Stimulated activated naive CD8-positive, alpha-beta T cell treated with anti-CD3 and anti-CD28 coated beads, Interleukin-15, Interleukin-2, amounts not matched to agents 100 ng/mL and 50 ng/mL, for 24 hours (primary cell): ENCODE measurements around the gene TBC1D22A.
"Not testable (repeated sequence)": the region's sequence is repeated elsewhere in the genome, so short reads cannot be mapped to it uniquely, and the experiment has no call there.

ENCODE experiments used
- H3K27ac Mint-ChIP-seq: one replicate; pipeline ENCODE4 v1.8.0; 2021; ENCODE audit warnings: mild to moderate bottlenecking, mixed read lengths
- H3K27me3 Mint-ChIP-seq: one replicate; pipeline ENCODE4 v1.8.0; 2021; ENCODE audit warnings: mixed read lengths
- H3K36me3 Mint-ChIP-seq: one replicate; pipeline ENCODE4 v1.8.0; 2021; ENCODE audit warnings: low read depth, mixed read lengths
- H3K4me1 Mint-ChIP-seq: one replicate; pipeline ENCODE4 v1.8.0; 2021; ENCODE audit warnings: low read depth, mixed read lengths
- H3K4me3 Mint-ChIP-seq: one replicate; pipeline ENCODE4 v1.8.0; 2021; ENCODE audit warnings: mild to moderate bottlenecking, mixed read lengths
- H3K9me3 Mint-ChIP-seq: one replicate; pipeline ENCODE4 v1.8.0; 2021; ENCODE audit warnings: mixed read lengths

TBC1D22A gene

DNA sequence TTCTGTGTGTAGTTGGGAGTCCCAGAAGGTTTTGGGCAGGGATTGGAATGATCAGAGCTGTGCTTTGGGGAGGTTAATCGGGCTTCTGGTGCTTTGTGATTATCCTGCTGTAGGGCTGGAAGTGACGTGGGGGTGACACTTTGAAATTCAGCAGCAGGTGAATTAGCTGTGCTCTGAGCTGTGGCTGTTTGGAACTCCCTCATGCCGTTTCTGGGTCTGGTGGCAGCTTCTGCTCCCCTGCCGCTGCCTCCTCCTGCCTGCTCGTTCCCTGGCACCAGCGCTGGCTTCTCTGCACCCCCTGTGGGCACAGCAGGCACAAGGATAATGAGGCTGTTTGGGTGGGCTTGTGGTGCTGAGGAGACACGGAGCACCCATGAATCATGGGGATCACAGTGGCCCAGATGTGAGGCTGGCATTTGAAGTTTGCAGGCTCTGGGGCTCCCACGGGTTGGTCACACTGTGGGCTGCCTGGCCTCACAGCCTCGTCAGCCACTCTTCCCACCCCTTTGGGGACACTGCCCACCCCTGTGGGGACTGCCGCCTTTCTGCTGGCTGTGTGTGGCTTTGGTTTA, 49.7 kb downstream of the TBC1D22A start:
- Mint-ChIP-seq H3K9me3 (no peaks in the 10 kb centered on the region), H3K4me1 (peaks cover 24% of the 10 kb centered on the region), H3K27ac (no peak overlapping the region), H3K36me3 (peaks cover 40% of the 10 kb centered on the region), H3K4me3 (no peak overlapping the region), H3K27me3 (no peaks in the 10 kb centered on the region)

- Mint-ChIP-seq H3K4me1 (peaks cover 22% of the 10 kb centered on the region), H3K36me3 (peaks cover 40% of the 10 kb centered on the region), H3K4me3 (no peak overlapping the region), H3K27me3 (no peaks in the 10 kb centered on the region), H3K27ac (no peak overlapping the region), H3K9me3 (no peaks in the 10 kb centered on the region)
These were observed 50.3 kb downstream of the TBC1D22A start for GRCh38 chr22:46812788-46813187.

DNA sequence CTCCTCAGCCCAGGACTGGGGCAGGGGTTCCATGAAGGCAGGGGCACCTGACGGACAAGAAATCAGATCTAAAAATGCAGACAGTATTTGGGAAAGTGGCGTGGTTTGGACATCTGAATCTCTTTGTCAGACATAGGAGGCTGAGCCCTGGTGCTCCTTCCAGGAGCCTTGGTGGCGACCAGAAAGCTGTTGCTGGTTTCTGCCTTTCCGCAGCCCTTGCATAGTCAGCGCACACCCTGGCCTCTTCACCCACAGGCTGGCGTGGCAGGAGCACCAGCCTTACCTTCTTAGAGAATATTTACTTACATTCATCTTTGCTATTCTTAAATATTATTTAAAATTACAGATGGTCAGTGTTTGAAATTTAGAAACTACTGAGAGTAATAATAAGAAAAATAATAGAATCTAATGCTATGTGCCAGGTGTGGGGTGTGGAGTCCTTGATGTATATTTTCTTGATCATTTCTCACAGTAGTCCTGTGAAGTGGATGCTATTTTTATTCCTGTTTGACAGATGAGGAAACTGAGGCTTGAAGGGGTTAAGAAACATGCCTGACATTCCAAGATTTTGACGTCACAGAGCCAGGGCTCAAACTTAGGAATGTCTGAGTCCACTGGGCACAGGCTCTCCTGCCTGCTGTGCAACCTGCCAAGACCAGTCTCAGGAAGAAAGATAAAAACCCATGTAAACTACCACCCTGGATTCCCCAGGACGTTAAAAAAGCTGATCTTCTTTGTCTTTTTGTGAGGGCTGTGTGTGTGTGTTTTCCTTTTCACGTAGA, 51.6 kb downstream of the TBC1D22A start:
- Mint-ChIP-seq H3K27me3 (no peaks in the 10 kb centered on the region), H3K36me3 (peaks cover 47% of the 10 kb centered on the region), H3K4me3 (no peak overlapping the region), H3K4me1 (peaks cover 35% of the 10 kb centered on the region), H3K27ac (no peak overlapping the region), H3K9me3 (no peaks in the 10 kb centered on the region)

GRCh38 chr22:46815132-46815531, 52.7 kb downstream of the TBC1D22A start:
- H3K27ac Mint-ChIP-seq: peak overlapping the region; percentile 19
- no peak overlapping the region for H3K4me3 Mint-ChIP-seq
- H3K27me3 Mint-ChIP-seq: no peaks in the 10 kb centered on the region
- H3K4me1 Mint-ChIP-seq: peaks cover 43% of the 10 kb centered on the region
- H3K9me3 Mint-ChIP-seq: no peaks in the 10 kb centered on the region
- peaks cover 51% of the 10 kb centered on the region for H3K36me3 Mint-ChIP-seq

DNA sequence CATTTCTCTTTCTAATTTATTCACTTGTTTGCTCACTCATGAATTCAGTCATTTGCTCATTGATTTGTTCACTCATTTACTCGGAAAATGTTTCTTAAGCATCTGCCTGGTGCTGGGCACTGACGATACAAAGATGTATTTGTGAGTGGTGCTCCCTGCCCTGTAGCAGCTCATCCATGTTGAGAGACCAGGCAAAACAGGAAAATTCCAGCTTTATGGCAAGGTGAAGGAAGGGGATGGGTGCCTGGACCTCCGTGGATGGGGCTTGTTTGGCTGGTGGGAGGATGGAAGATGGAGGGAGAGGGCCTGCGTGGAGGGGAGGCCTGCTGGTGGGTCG, 53.1 kb downstream of the TBC1D22A start:
- peaks cover 46% of the 10 kb centered on the region for H3K4me1 Mint-ChIP-seq
- H3K27ac Mint-ChIP-seq: peak overlapping the region; percentile 19
- no peak overlapping the region for H3K4me3 Mint-ChIP-seq
- H3K27me3 Mint-ChIP-seq: no peaks in the 10 kb centered on the region
- H3K36me3 Mint-ChIP-seq: peaks cover 55% of the 10 kb centered on the region
- no peaks in the 10 kb centered on the region for H3K9me3 Mint-ChIP-seq

DNA sequence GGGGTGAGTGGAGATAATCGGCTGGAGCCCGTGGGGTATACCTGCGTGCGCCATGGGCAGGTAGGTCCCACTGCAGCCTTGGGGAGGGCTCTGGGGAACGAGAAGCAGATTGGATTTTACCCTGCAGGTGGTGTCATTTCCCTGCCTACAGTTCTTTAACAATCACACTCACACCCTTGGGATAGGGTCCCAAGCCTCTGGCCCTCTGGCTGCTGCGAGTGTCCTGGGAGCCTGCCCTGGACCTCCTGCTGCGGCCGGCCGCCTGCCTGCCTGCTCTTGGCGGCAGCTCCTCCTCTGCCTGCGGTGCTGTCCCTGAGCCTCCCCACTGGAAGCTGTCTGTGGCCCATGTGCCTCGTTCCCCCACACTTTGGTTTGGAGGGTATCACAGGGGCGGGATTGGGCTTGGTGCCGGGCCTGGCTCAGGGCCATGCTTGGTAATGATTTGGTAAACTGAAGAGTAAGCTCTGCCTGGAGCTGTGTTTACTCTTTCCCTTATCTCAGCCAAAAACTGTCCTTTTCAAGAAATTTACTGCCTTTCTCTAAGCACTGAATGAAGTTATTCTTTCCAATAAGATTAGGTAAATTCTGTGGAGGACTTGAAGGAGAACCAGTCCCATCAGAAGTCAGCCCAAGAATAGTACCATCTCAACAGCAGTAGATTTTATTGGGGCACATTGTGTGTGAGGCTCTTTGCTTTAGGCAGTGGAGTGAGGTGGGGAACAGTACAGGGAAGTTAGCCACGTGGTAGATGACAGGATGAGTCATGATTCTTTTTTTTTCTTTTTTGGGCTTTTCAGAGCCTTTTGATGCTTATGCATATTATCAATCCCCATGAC, 53.7 kb downstream of the TBC1D22A start:
- Mint-ChIP-seq H3K4me1 (peaks cover 46% of the 10 kb centered on the region), H3K27ac (peak overlapping the region; percentile 33), H3K36me3 (peaks cover 59% of the 10 kb centered on the region), H3K27me3 (no peaks in the 10 kb centered on the region), H3K4me3 (no peak overlapping the region), H3K9me3 (no peaks in the 10 kb centered on the region)

GRCh38 chr22:46817390-46817789, 54.9 kb downstream of the TBC1D22A start:
- Mint-ChIP-seq H3K36me3 (peaks cover 63% of the 10 kb centered on the region), H3K4me1 (peaks cover 54% of the 10 kb centered on the region)
- not testable (repeated sequence) for H3K9me3 Mint-ChIP-seq, H3K27me3 Mint-ChIP-seq, H3K27ac Mint-ChIP-seq, H3K4me3 Mint-ChIP-seq

DNA sequence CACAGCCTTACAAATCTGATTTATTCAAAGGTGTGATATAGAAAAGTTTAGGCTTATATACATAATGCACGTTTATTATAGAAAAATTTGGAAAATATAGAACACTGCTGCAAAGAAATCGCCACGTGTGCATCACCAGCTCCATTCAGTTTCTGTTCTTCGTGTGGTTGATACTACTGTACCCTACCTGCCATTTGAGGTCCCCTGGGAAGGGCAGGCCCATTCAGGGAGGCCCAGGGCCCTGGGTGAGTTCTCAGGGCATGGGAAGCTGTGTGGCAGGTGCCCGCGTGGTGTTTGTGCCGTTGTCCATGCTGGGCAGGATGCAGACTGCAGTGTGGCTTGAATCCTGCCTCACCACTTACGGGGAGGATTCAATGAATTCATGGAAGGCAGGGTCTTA, 60.8 kb downstream of the TBC1D22A start:
- Mint-ChIP-seq H3K27ac (no peak overlapping the region), H3K4me1 (peaks cover 31% of the 10 kb centered on the region), H3K4me3 (no peak overlapping the region), H3K9me3 (no peaks in the 10 kb centered on the region), H3K36me3 (peaks cover 35% of the 10 kb centered on the region), H3K27me3 (no peaks in the 10 kb centered on the region)

- H3K4me1 Mint-ChIP-seq: peaks cover 31% of the 10 kb centered on the region
- peaks cover 35% of the 10 kb centered on the region for H3K36me3 Mint-ChIP-seq
- no peak overlapping the region for H3K4me3 Mint-ChIP-seq
- no peak overlapping the region for H3K27ac Mint-ChIP-seq
- H3K27me3 Mint-ChIP-seq: no peaks in the 10 kb centered on the region
- no peaks in the 10 kb centered on the region for H3K9me3 Mint-ChIP-seq
These were observed 61.2 kb downstream of the TBC1D22A start for GRCh38 chr22:46823654-46824053.

DNA sequence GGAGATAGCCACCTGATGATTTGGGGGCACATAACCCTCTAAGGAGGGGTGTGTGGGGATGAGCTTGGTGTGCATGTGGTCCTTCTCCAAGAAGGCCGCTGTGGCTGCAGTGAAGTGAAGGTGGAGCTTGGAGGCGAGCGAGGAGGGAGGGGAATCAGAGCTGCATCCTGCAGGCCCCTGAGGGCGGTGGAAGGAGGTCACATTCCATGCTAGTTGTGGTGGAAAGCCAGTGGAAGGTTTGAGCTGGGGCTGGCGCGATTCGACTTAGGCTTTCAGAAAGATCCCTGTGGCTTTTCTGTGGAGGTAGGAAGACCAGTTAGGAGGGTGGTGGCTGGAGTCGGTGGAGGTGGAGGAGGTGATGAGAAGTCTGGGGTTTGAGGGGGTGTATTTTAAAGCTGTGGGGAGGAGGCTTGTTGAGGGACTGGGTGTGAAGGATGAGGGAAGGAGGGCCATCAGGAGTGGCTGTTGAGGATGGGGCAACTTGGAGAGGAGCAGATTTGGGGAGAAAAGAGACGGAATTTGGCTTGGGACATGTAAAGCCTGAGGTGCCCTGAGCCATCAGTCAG, 62.0 kb downstream of the TBC1D22A start:
- H3K27ac Mint-ChIP-seq: no peak overlapping the region
- H3K36me3 Mint-ChIP-seq: peaks cover 42% of the 10 kb centered on the region
- H3K9me3 Mint-ChIP-seq: no peaks in the 10 kb centered on the region
- H3K4me3 Mint-ChIP-seq: no peak overlapping the region
- H3K4me1 Mint-ChIP-seq: peaks cover 32% of the 10 kb centered on the region
- no peaks in the 10 kb centered on the region for H3K27me3 Mint-ChIP-seq

DNA sequence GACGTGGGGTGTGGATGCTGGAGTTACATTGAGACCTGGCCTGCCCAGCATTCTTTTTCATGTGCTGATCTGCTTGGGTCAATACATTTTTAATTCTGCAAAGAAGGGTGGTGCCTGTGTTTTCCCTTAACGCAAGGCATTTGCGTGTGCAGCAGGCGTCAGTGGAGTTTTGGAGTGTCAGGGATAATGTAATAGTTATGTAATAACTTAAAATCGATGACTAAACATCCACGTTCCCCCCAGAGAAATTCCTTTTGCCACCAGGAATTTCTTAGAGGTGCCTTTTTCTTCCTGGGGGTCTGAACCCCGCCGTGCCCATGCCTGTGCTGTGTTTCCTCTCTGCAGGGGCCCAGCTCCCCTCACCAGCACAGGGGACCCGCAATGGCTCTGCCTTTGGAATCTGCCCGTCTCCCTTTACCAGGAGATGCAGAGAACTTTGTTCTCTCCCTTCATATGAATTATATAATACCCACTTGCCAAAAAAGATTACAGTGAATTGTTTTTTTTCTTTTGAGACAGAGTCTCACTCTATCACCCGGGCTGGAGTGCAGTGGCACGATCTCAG, 62.6 kb downstream of the TBC1D22A start:
- H3K4me3 Mint-ChIP-seq: no peak overlapping the region
- H3K36me3 Mint-ChIP-seq: peaks cover 39% of the 10 kb centered on the region
- no peak overlapping the region for H3K27ac Mint-ChIP-seq
- no peaks in the 10 kb centered on the region for H3K9me3 Mint-ChIP-seq
- H3K27me3 Mint-ChIP-seq: no peaks in the 10 kb centered on the region
- peaks cover 33% of the 10 kb centered on the region for H3K4me1 Mint-ChIP-seq

GRCh38 chr22:46826438-46827135, 64.1 kb downstream of the TBC1D22A start:
- H3K9me3 Mint-ChIP-seq: no peaks in the 10 kb centered on the region
- H3K27ac Mint-ChIP-seq: no peak overlapping the region
- peaks cover 28% of the 10 kb centered on the region for H3K36me3 Mint-ChIP-seq
- no peak overlapping the region for H3K4me3 Mint-ChIP-seq
- H3K4me1 Mint-ChIP-seq: peaks cover 33% of the 10 kb centered on the region
- no peaks in the 10 kb centered on the region for H3K27me3 Mint-ChIP-seq

DNA sequence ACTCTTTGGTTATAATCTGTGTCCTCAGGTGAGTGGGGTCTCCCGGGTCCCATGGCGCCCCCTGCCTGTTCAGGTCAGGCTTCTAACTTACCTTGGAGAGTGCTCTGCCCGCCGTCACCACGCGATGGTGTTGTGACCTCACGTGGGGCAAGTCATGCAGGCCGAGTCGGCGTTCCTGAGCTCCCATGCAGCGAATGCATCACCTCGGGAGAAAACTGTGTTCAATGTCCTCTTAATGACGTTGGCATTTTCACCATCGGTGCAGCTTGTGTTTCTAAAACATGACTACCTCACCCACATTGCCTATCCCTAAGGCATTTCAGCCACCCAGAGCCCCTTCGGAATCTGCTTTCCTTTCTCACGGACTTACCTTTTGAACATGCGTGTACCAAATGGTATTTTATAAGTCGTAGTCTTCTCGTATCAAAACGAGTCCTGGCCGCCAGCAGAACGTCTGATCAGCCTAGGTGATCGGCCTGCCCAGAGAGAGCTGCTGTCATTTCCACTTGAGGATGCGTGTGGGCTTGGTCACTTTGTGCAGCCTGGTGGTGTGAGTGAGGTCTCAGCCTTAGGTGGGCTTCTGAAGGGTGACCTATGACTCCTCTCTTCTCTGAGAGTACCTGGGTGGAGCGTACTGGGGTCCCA, 64.8 kb downstream of the TBC1D22A start:
- Mint-ChIP-seq H3K4me3 (no peak overlapping the region), H3K27ac (no peak overlapping the region), H3K4me1 (peaks cover 27% of the 10 kb centered on the region), H3K36me3 (peaks cover 22% of the 10 kb centered on the region), H3K27me3 (no peaks in the 10 kb centered on the region), H3K9me3 (no peaks in the 10 kb centered on the region)

DNA sequence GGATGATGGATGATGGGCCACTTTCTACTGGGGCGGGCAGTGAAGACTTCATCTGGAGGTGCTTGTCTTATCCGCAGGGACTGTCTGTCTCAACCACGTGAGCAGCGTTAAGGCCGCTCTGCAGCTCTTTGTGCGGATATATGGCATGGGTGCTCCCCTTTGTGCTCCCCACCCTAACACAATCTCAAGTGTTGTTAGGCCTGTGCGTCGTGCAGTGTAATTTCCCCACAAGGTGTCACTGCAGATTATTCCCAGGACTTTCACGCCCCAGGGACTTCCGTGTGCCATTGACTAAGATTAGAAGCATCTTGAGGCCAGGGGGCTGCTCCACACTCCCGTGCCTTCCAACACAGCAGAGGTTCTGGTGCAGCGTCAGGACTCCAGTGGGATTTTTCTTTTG, 65.3 kb downstream of the TBC1D22A start:
- Mint-ChIP-seq H3K27ac (no peak overlapping the region), H3K9me3 (no peaks in the 10 kb centered on the region), H3K4me3 (no peak overlapping the region), H3K36me3 (peaks cover 21% of the 10 kb centered on the region), H3K4me1 (peaks cover 27% of the 10 kb centered on the region), H3K27me3 (no peaks in the 10 kb centered on the region)
